Breast epithelium (tissue), 3 donors: ENCODE measurements around the gene FRMD5.

Source experiments
- CTCF ChIP-seq, 3 donors: fragments of 450-650 bp; IDR thresholded peaks; one replicate each; pipeline ENCODE4 v1.5.1; 2016 to 2017; ENCODE audit warnings: antibody characterized with exemption in 3 of 3, mild to moderate bottlenecking in 3 of 3, moderate library complexity in 3 of 3
- POLR2A ChIP-seq: fragments of 450-650 bp; IDR thresholded peaks from one replicate; pipeline ENCODE4 v1.6.1; 2016; ENCODE audit warnings: antibody characterized with exemption, mild to moderate bottlenecking, moderate library complexity

DNA sequence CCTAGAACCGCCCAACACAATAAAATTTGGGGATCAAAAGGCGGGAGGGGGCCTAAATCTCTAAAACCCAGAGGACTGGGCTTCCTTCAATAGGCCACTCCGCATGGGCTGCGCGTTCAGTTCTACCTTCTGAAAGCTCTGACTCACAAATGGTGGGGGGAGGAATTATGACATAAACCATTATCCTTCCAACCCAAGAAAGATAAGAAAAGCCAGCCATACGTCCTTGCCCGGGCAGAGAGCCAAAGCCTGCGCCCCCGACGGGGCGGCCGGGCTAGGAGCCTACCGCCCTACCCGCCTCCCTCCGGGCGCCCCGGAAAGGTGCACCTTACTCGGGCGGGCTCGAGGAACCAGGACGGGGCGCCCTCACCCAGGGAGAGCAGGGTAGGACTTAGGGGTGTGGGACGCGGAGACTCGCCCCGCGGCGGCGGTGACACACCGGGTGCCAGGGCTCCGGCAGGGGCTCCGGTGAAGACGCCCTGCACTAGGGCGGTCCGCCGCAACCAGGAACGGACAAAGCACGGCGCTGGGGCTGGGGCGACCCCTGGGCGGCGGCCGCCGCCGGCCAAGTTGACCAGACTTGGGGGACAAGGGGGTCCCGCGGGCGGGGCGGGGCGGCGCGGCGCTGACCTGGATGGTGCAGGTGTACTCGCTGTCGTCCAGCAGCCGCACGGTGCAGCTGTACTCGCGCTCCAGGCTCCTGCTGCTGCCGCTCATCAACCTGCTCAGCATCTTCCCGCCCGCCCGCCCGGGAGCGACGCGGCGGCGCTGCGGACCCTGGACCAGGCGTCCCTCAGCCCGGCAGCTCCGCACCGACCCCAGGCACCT is 534 bp downstream of the FRMD5 start:
- TF ChIP-seq CTCF (IDR thresholded peaks at IDR 0.05) = no peak
- no peak for TF ChIP-seq POLR2A
